HepG2 (cell line): ENCODE measurements around the gene LARP1B. TPM values are rescaled to one million over a fixed set of nuclear protein-coding genes. Genes with fewer than 3 reads are reported as not detected.

Experiments
- ATAC-seq: fragments of 200-7000 bp; cut with Tn5 transposase; 3 replicates; pipeline ENCODE4 v1.9.1; 2020; ENCODE audit warnings: mild to moderate bottlenecking, moderate library complexity
- BruUV-seq: library from RNA; stranded (reverse); fragments of 400-500 nt; replicated peaks from 2 replicates; lab custom pipeline; 2021; lab: Mats Ljungman, UMichigan
- CTCF ChIA-PET: fragments of 300-600 bp; formaldehyde crosslinking; extraction: SDS; loops from one replicate; lab custom pipeline; 2021; ENCODE audit warnings: low total read pairs, inconsistent platforms, low intra/inter-chr PET ratio; lab: Yijun Ruan, JAX
- POLR2A ChIA-PET: fragments of 350-600 bp; sonication (Branson Sonifier 250); formaldehyde crosslinking; loops from one replicate; lab custom pipeline; 2020; ENCODE audit warnings: antibody characterized with exemption, inconsistent platforms; lab: Yijun Ruan, JAX
- DNase-seq: peaks from one replicate; pipeline ENCODE4 v3.0.0-alpha.2; 2015; ENCODE audit warnings: low spot score
- FAIRE-seq: peaks from 3 replicates; lab custom pipeline; 2011; peaks lifted over from hg19 to GRCh38; lab: Jason Lieb, UNC
- H2AFZ ChIP-seq: one replicate; pipeline ENCODE4 v1.6.1; 2011; ENCODE audit warnings: low read length, inconsistent platforms
- H3K27ac ChIP-seq: fragments of 300-600 bp; 3 replicates; pipeline ENCODE4 v1.8.0; 2011; ENCODE audit warnings: mixed run types, mild to moderate bottlenecking, mixed read lengths, low read length, inconsistent platforms; ENCODE audit not compliant: insufficient read depth; ENCODE audit errors: extremely low read length
- H3K27me3 ChIP-seq, 2 experiments: fragments of 200-600 bp in 1 of 2; 2 replicates in 1 of 2; 3 replicates in 1 of 2; pipeline versions ENCODE4 v1.6.0 to v1.8.0; 2011; ENCODE audit warnings: low read length in 2 of 2, mild to moderate bottlenecking in 2 of 2, moderate library complexity in 2 of 2, inconsistent platforms in 1 of 2; ENCODE audit not compliant: insufficient read depth in 2 of 2, control insufficient read depth in 1 of 2
- H3K36me3 ChIP-seq, 2 experiments: fragments of 200-600 bp in 1 of 2; replicated peaks in 1 of 2; 2 replicates in 1 of 2; 3 replicates in 1 of 2; pipeline versions ENCODE4 v1.5.1 to v1.8.0; 2011; ENCODE audit warnings: low read length in 2 of 2, inconsistent platforms in 1 of 2; ENCODE audit not compliant: insufficient read depth in 2 of 2, control insufficient read depth in 1 of 2
- H3K4me1 ChIP-seq: 2 replicates; pipeline ENCODE4 v1.5.1; 2012; ENCODE audit warnings: low read length, inconsistent platforms; ENCODE audit not compliant: insufficient read depth
- H3K4me2 ChIP-seq: 2 replicates; pipeline ENCODE4 v1.6.0; 2011; ENCODE audit warnings: low read depth, low read length, inconsistent platforms
- H3K4me3 ChIP-seq, 3 experiments: fragments of 200-600 bp in 1 of 3; sonication (generic), shearing (Covaris generic) in 1 of 3; replicated peaks in 1 of 3; 2 replicates each; pipeline ENCODE4 v1.5.1; 2011 to 2016; ENCODE audit warnings: low read length in 3 of 3, inconsistent platforms in 2 of 3, low read depth in 2 of 3, mild to moderate bottlenecking in 2 of 3, control low read depth in 1 of 3, mixed read lengths in 1 of 3; ENCODE audit not compliant: insufficient read depth in 1 of 3
- H3K79me2 ChIP-seq: one replicate; pipeline ENCODE4 v1.6.1; 2011; ENCODE audit warnings: low read length, inconsistent platforms; ENCODE audit not compliant: insufficient read depth
- H3K9ac ChIP-seq: 2 replicates; pipeline ENCODE4 v1.6.0; 2011; ENCODE audit warnings: mild to moderate bottlenecking, low read depth, low read length, inconsistent platforms; ENCODE audit not compliant: insufficient read depth
- H3K9me3 ChIP-seq: 2 replicates; pipeline ENCODE4 v1.5.1; 2012; ENCODE audit warnings: mild to moderate bottlenecking, low read length
- H4K20me1 ChIP-seq: 2 replicates; pipeline ENCODE4 v1.6.0; 2011; ENCODE audit warnings: inconsistent platforms, mild to moderate bottlenecking, low read length, moderate library complexity; ENCODE audit not compliant: insufficient read depth
- ARID4A ChIP-seq: sonication (generic); formaldehyde crosslinking; IDR thresholded peaks from 2 replicates; pipeline ENCODE4 v1.5.0; 2020; ENCODE audit warnings: mild to moderate bottlenecking, missing genetic modification reagents, borderline replicate concordance
- GLI4 ChIP-seq: sonication (generic); formaldehyde crosslinking; IDR thresholded peaks from 2 replicates; pipeline ENCODE4 v1.5.1; 2020; ENCODE audit warnings: missing genetic modification reagents, mild to moderate bottlenecking, moderate library complexity, borderline replicate concordance
- HDAC6 ChIP-seq: fragments of 200-600 bp; sonication (generic); IDR thresholded peaks from 2 replicates; pipeline ENCODE4 v1.7.0; 2017; ENCODE audit warnings: mild to moderate bottlenecking, antibody characterized with exemption, low read length, low read depth
- MLXIP ChIP-seq: sonication (generic); formaldehyde crosslinking; IDR thresholded peaks from 2 replicates; pipeline ENCODE4 v1.9.0; 2021; ENCODE audit warnings: missing genetic modification reagents, borderline replicate concordance
- NFKB2 ChIP-seq: sonication (generic); formaldehyde crosslinking; IDR thresholded peaks from 2 replicates; pipeline ENCODE4 v1.4.0; 2020; ENCODE audit warnings: missing genetic modification reagents, borderline replicate concordance
- PLSCR1 ChIP-seq: sonication (generic); formaldehyde crosslinking; IDR thresholded peaks from 2 replicates; pipeline ENCODE4 v1.5.0; 2020; ENCODE audit warnings: missing genetic modification reagents, mild to moderate bottlenecking, borderline replicate concordance
- POGZ ChIP-seq: sonication (generic); formaldehyde crosslinking; IDR thresholded peaks from 2 replicates; pipeline ENCODE4 v1.4.0; 2020; ENCODE audit warnings: mild to moderate bottlenecking, missing genetic modification reagents
- PRPF4 ChIP-seq: fragments of 200-400 bp; formaldehyde crosslinking; IDR thresholded peaks from 2 replicates; pipeline ENCODE4 v1.6.1; 2016; ENCODE audit warnings: low read length, low read depth; ENCODE audit not compliant: poor library complexity, severe bottlenecking
- RBFOX2 ChIP-seq: fragments of 200-400 bp; formaldehyde crosslinking; IDR thresholded peaks from 2 replicates; pipeline ENCODE4 v1.6.1; 2017; ENCODE audit warnings: low read depth, mild to moderate bottlenecking, low read length
- SMAD9 ChIP-seq: sonication (generic); formaldehyde crosslinking; IDR thresholded peaks from 2 replicates; pipeline ENCODE4 v1.5.1; 2020; ENCODE audit warnings: mild to moderate bottlenecking, missing genetic modification reagents
- ZBTB49 ChIP-seq: sonication (generic); formaldehyde crosslinking; IDR thresholded peaks from 2 replicates; pipeline ENCODE4 v1.4.0; 2020; ENCODE audit warnings: missing genetic modification reagents, borderline replicate concordance
- ZFY ChIP-seq: sonication (generic); formaldehyde crosslinking; IDR thresholded peaks from 2 replicates; pipeline ENCODE4 v1.4.0; 2020; ENCODE audit warnings: missing genetic modification reagents
- ZNF232 ChIP-seq: sonication (generic); formaldehyde crosslinking; IDR thresholded peaks from 2 replicates; pipeline ENCODE4 v1.4.0; 2020; ENCODE audit warnings: missing genetic modification reagents, borderline replicate concordance
- ZNF282 ChIP-seq: fragments of 450-650 bp; IDR thresholded peaks from 2 replicates; pipeline ENCODE4 v1.6.1; 2018; ENCODE audit not compliant: partially characterized antibody
- WGBS: methylation state at CpG from one replicate; pipeline ENCODE4 v1.1.6; 2017; ENCODE audit warnings: low lambda C conversion rate; 5-methylcytosine and 5-hydroxymethylcytosine counted together
- in situ Hi-C: cut with HindIII; loops from 2 replicates; pipeline ENCODE4 v1.10.0; 2017; ENCODE audit warnings: low pct_unique_long_range_greater_than_20kb; ENCODE audit not compliant: extremely low pct_ligation_motif_present
- intact Hi-C: fragments of 100-400 bp; cut with micrococcal nuclease; formaldehyde crosslinking; loops from one replicate; pipeline ENCODE4 v1.10.0; 2022; ENCODE audit not compliant: unreplicated experiment
- polyA plus RNA-seq, 8 experiments: library from polyadenylated mRNA; depleted of rRNA in 3 of 8; stranded (reverse) in 7 of 8; unstranded in 1 of 8; fragments of >200 nt; fragmentation: Illumina TruSeq in 4 of 8; extraction: Trizol in 4 of 8; gene quantifications; 2 replicates each; pipeline versions ENCODE4 v1.2.1 to v1.2.3, GENCODE V29; 2011 to 2016; ENCODE audit warnings: low read depth in 4 of 8, missing spikeins in 1 of 8, mixed read lengths in 1 of 8; ENCODE audit not compliant: insufficient read depth in 1 of 8
- total RNA-seq, 5 experiments: library from RNA; depleted of rRNA; stranded (reverse); fragments of >200 nt; fragmentation: Illumina TruSeq; extraction: Trizol; gene quantifications; 2 replicates each; pipeline ENCODE4 v1.2.3, GENCODE V29; 2016; ENCODE audit warnings: low read depth in 1 of 5

Gene LARP1B
- total and polyA plus RNA-seq, 2 of the 13 experiments (the other 11 are each of a cell fraction or from before 2014, with no cell fraction given): 19.2 to 52.7 TPM

GRCh38 chr4:128241019-128241418 lies 179.9 kb downstream of the LARP1B start:
- Histone ChIP-seq H3K4me3 (peak overlapping the region in 1 of 3 experiments; percentile 19; a peak in 2 of 6 replicates), H3K79me2 (no peaks in the 10 kb centered on the region), H2AFZ (peak overlapping the region; percentile 76), H3K27ac (no peak overlapping the region), H3K4me2 (peak overlapping the region; percentile 71), H3K27me3 (peaks cover 0 to 2% of the 10 kb centered on the region in 2 experiments; a peak in 2 of 5 replicates), H3K9me3 (peaks cover 4% of the 10 kb centered on the region; the same call in 1 of the 2 replicates), H3K4me1 (peaks cover 18% of the 10 kb centered on the region), H3K9ac (no peak overlapping the region; the same call in 1 of the 2 replicates), H4K20me1 (no peaks in the 10 kb centered on the region), H3K36me3 (no peaks in the 10 kb centered on the region)
- ATAC-seq (peak; percentile 46), FAIRE-seq (no peak), DNase-seq (no peak)
- WGBS: 77% methylated on average over 3 of the region's 3 CpGs
- in situ Hi-C loops: no loop called here
- ChIA-PET POLR2A (no interaction called here), CTCF (no interaction called here)
- intact Hi-C loops: no loop called here
- no TSS peak for BruUV-seq
- TF ChIP-seq ZBTB49 (CRISPR knock-in tag) (no peak), MLXIP (CRISPR knock-in tag) (no peak), HDAC6 (no peak), POGZ (CRISPR knock-in tag) (no peak), ZFY (CRISPR knock-in tag) (no peak), ARID4A (CRISPR knock-in tag) (no peak), GLI4 (CRISPR knock-in tag) (no peak), NFKB2 (CRISPR knock-in tag) (no peak), SMAD9 (CRISPR knock-in tag) (no peak), ZNF282 (no peak), PRPF4 (no peak), ZNF232 (CRISPR knock-in tag) (no peak), RBFOX2 (no peak), PLSCR1 (CRISPR knock-in tag) (no peak)
